ENCODE measurements around the gene ANO3.

- no peak for TF ChIP-seq CTCF (IDR thresholded peaks at IDR 0.05)
- TF ChIP-seq POLR2A (IDR thresholded peaks at IDR 0.05): no peak
Measured at GRCh38 chr11:26443617-26444016, 111.7 kb downstream of the ANO3 start.

Data from uterus (tissue), 2 donors.